COR-L47 (cell line): Measurements from ENCODE around the gene DEPDC4.

Source experiments
- DNase-seq: peaks from one replicate; lab custom pipeline; 2025; lab: John Stamatoyannopoulos, UW

The DEPDC4 gene

DNA sequence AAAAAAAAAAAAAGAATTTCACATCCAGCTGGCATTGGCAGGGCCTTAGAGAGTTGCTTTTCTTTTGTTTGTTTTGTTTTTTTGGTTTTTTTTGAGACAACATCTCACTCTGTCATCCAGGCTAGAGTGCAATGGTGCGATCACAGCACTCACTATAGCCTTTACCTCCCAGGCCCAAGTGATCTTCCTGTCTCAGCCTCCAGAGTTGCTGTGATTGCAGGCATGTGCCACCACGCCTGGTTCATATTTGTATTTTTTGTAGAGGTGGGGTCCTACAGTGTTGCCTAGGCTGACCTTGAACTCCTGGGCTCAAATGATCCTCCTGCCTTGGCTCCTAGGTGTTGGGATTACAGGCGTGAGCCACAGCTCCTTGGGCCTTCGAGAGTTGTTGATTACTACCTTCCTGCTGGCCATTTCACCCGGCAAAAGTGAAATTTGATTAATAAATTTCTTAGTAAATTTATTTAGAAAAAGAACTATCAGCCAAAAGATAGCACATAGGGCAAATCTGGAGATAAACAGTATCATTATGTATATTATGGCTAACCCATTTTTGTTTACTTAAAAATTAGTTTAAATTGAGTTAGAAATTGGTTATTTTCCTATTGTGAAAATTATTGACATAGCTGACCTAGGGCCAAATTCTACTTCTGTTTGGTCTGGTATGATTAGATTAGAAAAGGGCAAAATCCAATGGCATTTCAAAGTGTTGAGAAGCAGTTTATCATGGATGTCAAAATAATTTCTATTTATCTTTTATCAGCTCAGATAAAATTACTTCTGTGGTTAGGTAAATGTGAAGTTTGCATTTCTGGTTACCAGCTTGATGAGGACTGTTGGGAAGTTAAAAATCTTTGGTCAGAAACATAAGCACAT lies 53.6 kb downstream of the DEPDC4 start:
- DNase-seq, result no peak

- DNase-seq, result no peak
These were observed 55.2 kb downstream of the DEPDC4 start for GRCh38 chr12:100211698-100212097.

GRCh38 chr12:100208834-100209233 lies 58.0 kb downstream of the DEPDC4 start:
- DNase-seq, result no peak

DNA sequence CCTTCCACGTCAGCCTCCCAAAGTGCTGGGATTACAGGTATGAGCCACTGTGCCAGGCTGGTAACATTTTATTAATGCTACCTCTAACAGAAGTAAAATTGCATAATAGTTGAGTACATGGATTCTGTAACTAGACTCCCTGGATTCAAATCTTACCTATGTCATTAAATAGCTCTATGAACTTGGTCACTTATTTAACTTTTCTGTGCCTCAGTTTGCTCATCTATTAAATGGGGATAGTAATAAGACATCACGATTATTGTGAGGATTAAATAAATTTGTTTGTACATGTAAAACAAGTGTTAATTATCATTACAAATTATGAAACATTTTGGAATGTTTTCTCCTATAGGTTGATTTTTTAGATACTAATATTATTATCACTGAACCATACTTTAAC lies 59.6 kb downstream of the DEPDC4 start:
- DNase-seq, result no peak

- no peak for DNase-seq
These were observed 65.1 kb downstream of the DEPDC4 start for GRCh38 chr12:100201604-100202423.

- DNase-seq, result peak; percentile 96
These were observed 66.3 kb downstream of the DEPDC4 start, which contains the start of gene ACTR6 for GRCh38 chr12:100200463-100201181. TSS of gene ACTR6 (plus strand) at chr12:100200815. CDS start at chr12:100200852, 37 bp downstream.

- DNase-seq, result peak; percentile 48
These were observed 67.3 kb downstream of the DEPDC4 start for GRCh38 chr12:100199347-100200149.

DNA sequence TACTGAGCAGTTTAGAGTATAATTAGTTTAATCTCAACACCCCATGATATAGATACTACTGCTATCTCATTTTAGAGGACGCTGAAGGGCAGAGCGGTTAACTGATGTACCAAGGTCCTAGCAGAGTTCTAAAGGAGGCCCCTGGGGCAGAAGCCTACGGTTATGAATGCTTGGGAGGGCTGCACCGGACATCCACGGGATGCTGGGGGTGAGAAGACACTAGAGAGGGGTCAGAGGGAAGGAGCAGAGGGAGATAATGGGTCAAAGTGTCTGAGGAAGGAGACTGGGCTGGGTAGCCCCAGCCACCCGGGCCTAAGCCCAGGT lies 67.9 kb downstream of the DEPDC4 start:
- no peak for DNase-seq

DNA sequence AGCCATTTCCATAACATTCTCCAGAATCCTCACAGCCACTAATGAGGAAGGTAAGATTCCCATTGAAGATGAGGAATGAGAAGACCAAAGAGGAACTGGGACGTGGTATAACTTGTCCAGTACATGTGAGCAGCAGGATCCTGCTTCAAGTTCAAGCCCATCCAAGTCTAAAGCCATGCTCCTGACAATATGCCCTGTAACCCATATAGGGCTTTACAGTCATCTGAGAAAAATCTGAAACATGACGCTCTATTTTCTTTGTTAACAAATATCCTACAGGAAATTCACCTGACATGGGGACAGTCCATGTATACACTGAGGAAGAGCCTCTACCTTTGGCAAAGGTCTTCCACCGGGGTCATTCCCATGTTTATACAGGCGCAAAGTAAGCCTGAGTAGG lies 69.4 kb downstream of the DEPDC4 start:
- no peak for DNase-seq

- DNase-seq, result no peak
These were observed 73.8 kb downstream of the DEPDC4 start for GRCh38 chr12:100193085-100193484.
